Heart right ventricle (tissue), 16 donors: Measurements from ENCODE around the gene TBATA. TPM values are rescaled to one million over a fixed set of nuclear protein-coding genes. Genes with fewer than 3 reads are reported as not detected.

ENCODE experiments used
- ATAC-seq, 8 donors: fragments of 200-7000 bp; cut with Tn5 transposase; one replicate each; pipeline ENCODE4 v1.9.1; 2020; ENCODE audit warnings: mild to moderate bottlenecking in 8 of 8, moderate library complexity in 8 of 8, moderate number of reproducible peaks in 1 of 8
- DNase-seq, 2 donors: peaks; one replicate each; pipeline ENCODE4 v3.0.0-alpha.2; 2020
- H3K27ac ChIP-seq, 10 donors: fragments of 200-600 bp; sonication (generic) in 2 of 10; one replicate each; pipeline versions ENCODE4 v1.5.0 to v1.8.0; 2020 to 2022; ENCODE audit warnings: mild to moderate bottlenecking in 3 of 10
- H3K27me3 ChIP-seq, 7 donors: fragments of 200-600 bp; one replicate each; pipeline ENCODE4 v1.8.0; 2021 to 2022; ENCODE audit warnings: mild to moderate bottlenecking in 2 of 7
- H3K36me3 ChIP-seq, 9 donors: fragments of 200-600 bp; sonication (generic) in 1 of 9; one replicate each; pipeline versions ENCODE4 v1.5.0 to v1.8.0; 2020 to 2022; ENCODE audit warnings: mild to moderate bottlenecking in 2 of 9
- H3K4me1 ChIP-seq, 9 donors: fragments of 200-600 bp; sonication (generic) in 1 of 9; one replicate each; pipeline versions ENCODE4 v1.5.0 to v1.8.0; 2020 to 2022; ENCODE audit warnings: mild to moderate bottlenecking in 4 of 9
- H3K4me3 ChIP-seq, 10 donors: fragments of 200-600 bp; sonication (generic) in 2 of 10; one replicate each; pipeline versions ENCODE4 v1.5.0 to v1.8.0; 2020 to 2022; ENCODE audit warnings: mild to moderate bottlenecking in 7 of 10, moderate library complexity in 2 of 10
- H3K9me3 ChIP-seq, 11 donors: fragments of 200-600 bp in 10 of 11; sonication (generic) in 2 of 11; one replicate each; pipeline versions ENCODE4 v1.5.0 to v1.8.0; 2013 to 2022; ENCODE audit warnings: mild to moderate bottlenecking in 2 of 11, control low read depth in 1 of 11, moderate library complexity in 1 of 11
- WGBS, 2 donors: extraction: QIAGEN DNeasy Blood & Tissue Kit; methylation state at CpG; one replicate each; pipeline ENCODE4 v1.1.7; 2013; ENCODE audit warnings: inconsistent platforms in 1 of 2; 5-methylcytosine and 5-hydroxymethylcytosine counted together
- intact Hi-C, 10 donors: fragments of 100-400 bp; cut with DNase I; formaldehyde crosslinking; loops; one replicate each; pipeline versions ENCODE4 v1.11.1 to v1.14.2; 2022
- polyA plus RNA-seq, 2 donors: library from polyadenylated mRNA; stranded (reverse); fragments of 200-250 nt; gene quantifications; one replicate each; pipeline ENCODE4 v1.2.3, GENCODE V29; 2013
- total RNA-seq, 10 donors: library from RNA; stranded (reverse); fragmentation: NEBNext Ultra II Directional in 3 of 10; extraction: Animal tissue kit (Norgen Biotek cat#: 25700) in 3 of 10; gene quantifications; one replicate each; pipeline versions ENCODE4 v1.2.1 to v1.2.4, GENCODE V29; 2021 to 2023
- TF ChIP-seq, protein P1 (sequence below), 9 donors: fragments of 200-600 bp; sonication (generic) in 2 of 9; IDR thresholded peaks; one replicate each; pipeline versions ENCODE4 v1.5.0 to v1.8.0; 2021 to 2022; ENCODE audit warnings: antibody characterized with exemption in 9 of 9, mild to moderate bottlenecking in 5 of 9, moderate library complexity in 1 of 9
- donor health status: Arrhythmogenic right ventricular cardiomyopathy.
- donor health status: ischemic (EF 13 %, LVEDD 7.1; RV severe dilation, severe dysfunction).
- donor health status: healthy with polysubstance abuse.
- donor health status: DM: no; HTN: yes; CAD: no.
- donor health status: DM: no; HTN: no; CAD: no.
- donor health status: ischemic (EF 25% LVEDD 6.9; RV normal size, moderate dysfunction).
- donor health status: ischemic (EF 25% LVEDD 5.7; RV mildly dilated, moderate dysfunction).
- donor health status: healthy.
- donor health status: DM: yes; HTN: yes; CAD: no.
- donor health status: Ischemic cardiomyopathy.
- donor health status: ischemic (EF 35%, LVEDD 5.7; RV mildly dilated, moderate dysfunction).
- donor health status: nonischemic (EF 11% LVEDD 7.7; RV severe dilation, severe dysfunction).
- donor health status: DM: yes; HTN: yes; CAD: no.
- donor health status: PGD.
- donor health status: ischemic (EF 29% LVEDD 5.4; RV normal size, mild dysfunction).
- donor health status: nonischemic (EF 23%, LVEDD 6.1; RV moderate dilation, normal function).

The TBATA gene
- total and polyA plus RNA-seq, 12 donors, result not detected

DNA sequence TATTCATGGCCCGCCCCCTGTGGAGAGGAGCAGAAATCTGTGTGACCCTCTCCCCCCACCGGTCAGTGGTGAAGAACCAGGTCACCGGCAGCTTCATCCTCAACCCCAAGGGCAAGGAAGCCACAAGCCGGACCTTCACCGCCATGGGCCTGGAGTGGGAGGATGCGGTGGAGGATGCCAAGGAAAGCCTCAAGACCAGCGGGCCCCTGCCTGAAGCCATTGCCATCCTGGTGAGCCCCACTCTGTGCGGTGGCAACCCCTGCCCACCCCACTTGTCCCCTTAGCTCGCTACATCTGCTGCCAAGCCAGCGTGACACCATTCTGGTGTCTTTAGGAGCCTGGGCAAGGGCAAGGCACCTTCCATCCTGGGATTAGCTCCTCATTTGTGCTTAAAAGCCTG, 35.4 kb downstream of the TBATA start:
- peaks cover 0 to 18% (median 13%) of the 10 kb centered on the region in 9 donors for H3K4me1 ChIP-seq
- H3K27me3 ChIP-seq, result no peaks in the 10 kb centered on the region
- no peak overlapping the region for H3K27ac ChIP-seq
- ATAC-seq, result no peak
- H3K36me3 ChIP-seq, result no peaks in the 10 kb centered on the region
- H3K9me3 ChIP-seq, result peaks cover 0 to 8% (median 0%) of the 10 kb centered on the region in 11 donors
- no peak overlapping the region for H3K4me3 ChIP-seq
- intact Hi-C loops, result loop anchor here in 3 of 10 donors (10.0 kb wide), 2 partner anchors 125 to 285 kb away; no protein-coding TSS in a partner anchor
- 95 to 98% methylated on average over 10 of the region's 10 CpGs for WGBS, 2 donors
- DNase-seq, result no peak
- TF ChIP-seq, protein P1, sequence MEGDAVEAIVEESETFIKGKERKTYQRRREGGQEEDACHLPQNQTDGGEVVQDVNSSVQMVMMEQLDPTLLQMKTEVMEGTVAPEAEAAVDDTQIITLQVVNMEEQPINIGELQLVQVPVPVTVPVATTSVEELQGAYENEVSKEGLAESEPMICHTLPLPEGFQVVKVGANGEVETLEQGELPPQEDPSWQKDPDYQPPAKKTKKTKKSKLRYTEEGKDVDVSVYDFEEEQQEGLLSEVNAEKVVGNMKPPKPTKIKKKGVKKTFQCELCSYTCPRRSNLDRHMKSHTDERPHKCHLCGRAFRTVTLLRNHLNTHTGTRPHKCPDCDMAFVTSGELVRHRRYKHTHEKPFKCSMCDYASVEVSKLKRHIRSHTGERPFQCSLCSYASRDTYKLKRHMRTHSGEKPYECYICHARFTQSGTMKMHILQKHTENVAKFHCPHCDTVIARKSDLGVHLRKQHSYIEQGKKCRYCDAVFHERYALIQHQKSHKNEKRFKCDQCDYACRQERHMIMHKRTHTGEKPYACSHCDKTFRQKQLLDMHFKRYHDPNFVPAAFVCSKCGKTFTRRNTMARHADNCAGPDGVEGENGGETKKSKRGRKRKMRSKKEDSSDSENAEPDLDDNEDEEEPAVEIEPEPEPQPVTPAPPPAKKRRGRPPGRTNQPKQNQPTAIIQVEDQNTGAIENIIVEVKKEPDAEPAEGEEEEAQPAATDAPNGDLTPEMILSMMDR (IDR thresholded peaks at IDR 0.05), result no peak

DNA sequence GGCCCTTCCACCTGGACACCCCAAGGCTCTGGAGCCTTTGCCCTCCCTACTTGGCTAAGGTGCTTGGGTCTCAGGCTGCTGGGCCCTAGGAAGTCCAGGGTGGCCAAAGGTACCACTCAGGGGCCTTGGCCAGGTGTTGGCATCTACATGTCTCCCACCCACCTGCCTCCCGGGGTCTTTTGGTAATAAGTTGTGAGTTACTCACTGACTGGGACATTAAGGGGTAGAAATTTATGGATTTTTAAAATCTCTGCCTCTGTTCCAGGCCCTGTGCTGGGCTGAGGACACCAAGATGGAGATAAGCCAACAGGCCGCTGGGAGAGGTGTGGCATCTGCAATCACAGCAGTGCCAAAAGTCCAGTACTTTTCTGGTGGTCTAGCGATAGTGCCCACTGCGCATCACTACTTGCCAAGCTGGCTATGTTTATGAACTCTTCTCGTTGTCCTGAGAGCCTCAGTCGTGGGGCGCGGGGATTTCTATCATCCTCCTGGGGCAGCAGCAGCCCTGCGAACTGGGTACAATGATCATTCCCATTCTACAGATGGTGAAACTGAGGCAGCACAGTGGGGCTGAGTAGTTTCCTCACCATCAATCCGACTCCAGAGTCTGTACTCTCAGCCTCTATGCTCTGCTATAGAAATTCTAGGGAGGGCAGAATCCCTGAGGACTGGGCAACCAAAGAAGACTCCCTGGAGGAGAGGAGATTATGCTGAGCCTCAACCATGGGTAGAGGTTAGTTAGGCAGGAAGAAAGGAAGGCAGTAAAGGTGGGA, 36.2 kb downstream of the TBATA start:
- peaks cover 0 to 10% (median 6%) of the 10 kb centered on the region in 9 donors for H3K4me1 ChIP-seq

DNA sequence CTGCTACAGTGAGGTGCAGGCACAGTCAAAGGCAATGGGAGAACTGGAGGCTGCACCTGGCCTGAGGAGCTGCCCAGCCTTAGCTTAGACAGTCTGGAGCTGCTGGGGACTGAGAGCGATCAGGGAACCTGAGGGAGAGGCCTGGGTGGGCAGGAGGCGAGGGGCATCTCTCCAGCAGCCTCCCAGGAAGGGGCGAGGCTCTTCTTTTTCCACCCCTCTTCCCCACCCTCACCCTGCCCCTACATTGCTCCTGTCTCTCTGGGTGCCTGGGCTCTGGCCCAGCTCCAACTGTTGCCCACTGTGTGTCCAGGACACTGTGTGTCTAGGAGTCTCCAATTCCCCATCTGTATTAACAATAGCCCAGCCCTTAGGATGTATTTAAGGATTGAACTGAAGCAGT, 36.9 kb downstream of the TBATA start:
- intact Hi-C loops, result no loop called here
- H3K36me3 ChIP-seq, result no peaks in the 10 kb centered on the region
- 92 to 97% methylated on average over 3 of the region's 3 CpGs for WGBS, 2 donors
- TF ChIP-seq, protein P1 (IDR thresholded peaks at IDR 0.05), result no peak
- no peak overlapping the region for H3K27ac ChIP-seq
- peaks cover under 1 to 15% (median 11%) of the 10 kb centered on the region in 9 donors for H3K4me1 ChIP-seq
- ATAC-seq, result no peak
- no peak overlapping the region for H3K4me3 ChIP-seq
- peaks cover 0 to 8% (median 0%) of the 10 kb centered on the region in 11 donors for H3K9me3 ChIP-seq
- no peaks in the 10 kb centered on the region for H3K27me3 ChIP-seq
- DNase-seq, result no peak

More for the DNA sequence above, 36.2 kb downstream of the TBATA start:
- intact Hi-C loops, result no loop called here
- ATAC-seq (no peak), DNase-seq (no peak)
- WGBS, 2 donors, result 96 to 98% methylated on average over 10 of the region's 10 CpGs
- no peaks in the 10 kb centered on the region for H3K36me3 ChIP-seq
- peaks cover 0 to 8% (median 0%) of the 10 kb centered on the region in 11 donors for H3K9me3 ChIP-seq
- no peak overlapping the region for H3K27ac ChIP-seq
- H3K27me3 ChIP-seq, result no peaks in the 10 kb centered on the region
- H3K4me3 ChIP-seq, result no peak overlapping the region
- TF ChIP-seq, protein P1 (IDR thresholded peaks at IDR 0.05), result no peak

DNA sequence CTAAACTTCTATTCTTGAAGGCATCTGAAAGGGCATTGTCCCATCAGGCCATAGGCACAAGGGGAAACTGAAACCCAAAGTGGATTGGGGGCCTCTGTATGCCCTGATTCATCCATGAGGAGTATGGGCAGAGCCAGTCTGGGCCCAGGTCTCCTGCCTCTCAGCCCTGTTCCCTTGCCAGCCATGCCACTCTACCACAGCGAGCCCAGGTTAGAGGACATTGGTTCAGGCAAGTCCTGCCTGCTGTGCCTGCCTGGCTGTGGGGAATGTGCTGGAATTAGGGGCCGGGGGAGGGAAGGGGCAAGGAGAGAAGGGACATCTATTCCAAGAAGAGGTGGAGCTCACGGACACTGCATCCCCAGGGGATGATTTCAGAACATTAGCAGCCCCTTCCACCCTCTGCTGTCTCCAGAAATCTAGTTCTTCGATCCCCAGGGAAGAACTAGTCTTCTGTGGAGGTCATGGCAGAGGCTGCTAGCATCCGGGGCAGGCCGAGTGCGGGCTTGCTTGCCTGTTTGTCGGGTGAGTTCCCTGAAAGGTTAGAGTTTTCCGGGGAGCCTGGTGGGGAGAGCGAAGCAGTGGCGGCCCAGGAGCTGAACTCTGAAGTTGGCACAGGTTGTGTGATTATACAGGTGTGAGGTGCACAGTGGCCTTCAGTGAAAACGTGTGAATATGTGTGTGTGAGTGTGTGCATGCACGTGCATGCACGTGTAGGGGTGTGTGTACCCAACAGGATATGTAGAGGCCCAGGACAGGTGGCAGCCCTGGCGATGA, 37.8 kb downstream of the TBATA start:
- Histone ChIP-seq H3K27ac (peak overlapping the region in 1 of 10 donors; percentile 24), H3K36me3 (no peaks in the 10 kb centered on the region), H3K9me3 (peaks cover 0 to 8% (median 0%) of the 10 kb centered on the region in 11 donors), H3K4me3 (no peak overlapping the region), H3K4me1 (peaks cover 5 to 24% (median 20%) of the 10 kb centered on the region in 9 donors), H3K27me3 (no peaks in the 10 kb centered on the region)
- DNase-seq (no peak), ATAC-seq (no peak)
- intact Hi-C loops, result no loop called here
- TF ChIP-seq, protein P1 (IDR thresholded peaks at IDR 0.05), result no peak
- WGBS, 2 donors, result 76 to 84% methylated on average over 15 of the region's 15 CpGs
